ENCODE data around the gene RDM1.

RDM1 gene

DNA sequence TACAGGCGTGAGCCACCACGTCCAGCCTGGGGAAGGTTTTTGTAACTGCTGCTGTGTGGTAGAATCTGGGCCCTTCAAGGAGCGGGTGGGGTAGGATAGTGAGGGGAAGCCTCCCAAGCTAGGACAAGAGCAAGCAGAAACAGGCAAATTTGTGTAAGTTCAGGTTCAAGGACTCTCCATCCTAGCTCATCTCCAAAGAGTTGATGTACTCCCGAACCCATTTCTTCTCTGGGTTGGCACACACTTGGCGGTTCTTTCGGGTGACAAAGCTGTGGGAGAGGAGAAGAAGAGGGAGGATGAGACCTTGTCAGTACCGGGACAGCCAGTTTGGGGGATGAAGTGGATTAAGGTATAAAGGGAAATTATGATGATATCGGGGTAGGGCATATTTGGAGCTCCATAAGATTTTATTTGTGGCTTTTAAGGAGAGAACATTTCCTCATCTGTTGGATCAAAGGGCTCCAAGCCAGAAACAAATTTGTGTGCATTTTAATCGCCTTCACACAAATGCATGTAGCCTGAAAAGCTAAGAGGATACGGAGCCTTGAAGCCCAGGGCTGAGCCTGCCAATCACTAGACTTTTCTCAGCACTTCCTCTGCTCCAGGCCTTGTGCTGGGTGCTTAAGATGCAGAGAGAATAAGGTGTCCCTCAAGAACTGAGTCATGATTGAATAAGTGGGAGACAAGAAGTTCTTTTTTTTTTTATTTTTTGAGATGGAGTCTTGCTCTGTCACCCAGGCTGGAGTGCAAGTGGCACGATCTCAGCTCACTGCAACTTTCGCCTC lies 58.2 kb downstream of the RDM1 start:
- DNase-seq (ENCODE audit: low read depth in 2 of 2) = no peak

DNA sequence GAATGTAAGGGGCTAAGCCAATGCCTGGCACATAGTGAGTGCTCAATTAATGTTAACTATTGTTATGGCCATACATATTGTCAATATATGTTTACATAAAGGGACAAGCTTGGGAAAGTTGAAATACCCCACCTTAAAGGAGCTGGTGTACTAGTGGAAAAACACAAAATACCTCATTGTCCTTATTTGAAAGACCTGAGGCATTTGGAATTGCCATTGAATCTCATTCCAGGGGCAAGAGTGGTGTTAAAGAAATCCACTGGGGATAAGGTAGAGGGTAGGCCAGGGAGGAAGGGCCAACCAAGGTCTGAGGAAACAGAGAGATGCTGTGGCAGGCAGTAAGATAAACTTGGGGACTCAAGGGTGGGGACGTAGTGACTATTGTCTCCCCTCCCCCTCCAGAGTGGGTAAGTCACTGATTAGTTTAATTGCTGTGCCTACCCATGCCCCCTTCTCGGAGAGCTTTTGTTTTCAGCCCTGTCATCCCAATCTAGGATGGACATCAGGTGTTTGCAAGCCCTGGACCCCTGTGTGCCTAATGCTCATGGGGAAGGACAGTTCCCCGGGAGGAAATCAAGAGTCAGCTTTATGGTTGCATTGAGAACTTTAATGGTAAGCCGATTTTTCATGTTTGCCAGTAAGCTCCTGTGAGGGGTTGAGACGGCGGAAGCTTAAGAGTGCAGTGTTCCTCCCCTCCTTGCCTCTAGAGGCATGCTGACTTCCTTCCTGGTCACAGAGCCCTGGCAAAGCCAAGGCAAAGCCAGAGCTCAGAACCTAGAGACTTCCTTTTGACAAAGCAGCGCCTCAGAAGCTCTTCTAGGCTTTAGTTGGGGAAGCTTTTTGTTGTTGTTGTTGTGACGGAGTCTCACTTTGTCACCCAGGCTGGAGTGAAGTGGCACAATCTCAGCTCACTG lies 59.4 kb downstream of the RDM1 start:
- no peak for DNase-seq (ENCODE audit: low read depth in 2 of 2)

GRCh38 chr17:35868737-35869136 lies 61.8 kb downstream of the RDM1 start, which contains the start of gene HEATR9:
TSS of gene HEATR9 (minus strand) at chr17:35868891. CDS start at chr17:35868742, 149 bp downstream.
- no peak for DNase-seq (ENCODE audit: low read depth in 2 of 2)
